K562 (cell line): ENCODE data around the gene GRIK5. TPM values are rescaled to one million over a fixed set of nuclear protein-coding genes. Genes with fewer than 3 reads are reported as not detected.

Experiments
- ATAC-seq: fragments of 200-7000 bp; cut with Tn5 transposase; 3 replicates; pipeline ENCODE4 v1.9.1; 2020; ENCODE audit warnings: moderate library complexity
- BruUV-seq: library from RNA; stranded (reverse); fragments of 400-500 nt; replicated peaks from 2 replicates; lab custom pipeline; 2021; lab: Mats Ljungman, UMichigan
- CTCF ChIA-PET: fragments of 300-600 bp; formaldehyde crosslinking; extraction: SDS; loops from one replicate; lab custom pipeline; 2021; ENCODE audit warnings: low intra/inter-chr PET ratio; lab: Yijun Ruan, JAX
- POLR2A ChIA-PET: fragments of 300-600, 350-650 bp; sonication (Branson Sonifier 250); formaldehyde crosslinking; extraction: SDS; loops from one replicate; lab custom pipeline; 2021; ENCODE audit warnings: antibody characterized with exemption, inconsistent platforms; lab: Yijun Ruan, JAX
- DNase-seq, 4 experiments: peaks; one replicate each; pipeline versions ENCODE4 v3.0.0 to v3.0.0-alpha.2; 2011 to 2018; ENCODE audit warnings: low spot score in 3 of 4, mixed read lengths in 3 of 4; ENCODE audit errors: extremely low read depth in 1 of 4
- FAIRE-seq: peaks from 2 replicates; lab custom pipeline; 2011; peaks lifted over from hg19 to GRCh38; lab: Jason Lieb, UNC
- H2AFZ ChIP-seq: 2 replicates; pipeline ENCODE4 v1.6.0; 2011; ENCODE audit warnings: low read depth, low read length, control low read depth, inconsistent platforms
- H3K27ac ChIP-seq: fragments of 200-600 bp; 3 replicates; pipeline ENCODE4 v1.8.0; 2011; ENCODE audit warnings: low read depth, mild to moderate bottlenecking, control low read depth, inconsistent platforms, low read length, moderate library complexity, mixed read lengths; ENCODE audit errors: extremely low read depth
- H3K27me3 ChIP-seq, 2 experiments: fragments of 300-600 bp in 1 of 2; 2 replicates in 1 of 2; 3 replicates in 1 of 2; pipeline versions ENCODE4 v1.6.0 to v1.8.0; 2011; ENCODE audit warnings: inconsistent platforms in 2 of 2, low read length in 2 of 2, mild to moderate bottlenecking in 1 of 2, mixed read lengths in 1 of 2, moderate library complexity in 1 of 2; ENCODE audit not compliant: control insufficient read depth in 2 of 2, insufficient read depth in 2 of 2
- H3K36me3 ChIP-seq: fragments of 300-600 bp; 3 replicates; pipeline ENCODE4 v1.8.0; 2011; ENCODE audit warnings: mild to moderate bottlenecking, low read length, inconsistent platforms; ENCODE audit not compliant: control insufficient read depth, insufficient read depth
- H3K4me1 ChIP-seq, 2 experiments: fragments of 200-600 bp in 1 of 2; replicated peaks in 1 of 2; 2 replicates in 1 of 2; 3 replicates in 1 of 2; pipeline versions ENCODE4 v1.5.1 to v1.8.0; 2011; ENCODE audit warnings: inconsistent platforms in 2 of 2, low read length in 2 of 2, mild to moderate bottlenecking in 1 of 2, mixed read lengths in 1 of 2, moderate library complexity in 1 of 2; ENCODE audit not compliant: control insufficient read depth in 2 of 2, insufficient read depth in 2 of 2
- H3K4me2 ChIP-seq: 2 replicates; pipeline ENCODE4 v1.6.1; 2011; ENCODE audit warnings: low read length, control low read depth, inconsistent platforms, mixed read lengths; ENCODE audit not compliant: insufficient read depth
- H3K4me3 ChIP-seq: fragments of 200-600 bp; sonication (generic), shearing (Covaris generic); 2 replicates; pipeline ENCODE4 v1.5.1; 2016; ENCODE audit warnings: control low read depth, inconsistent platforms
- H3K79me2 ChIP-seq: fragments of 200-600 bp; 3 replicates; pipeline ENCODE4 v1.8.0; 2011; ENCODE audit warnings: low read length, inconsistent platforms; ENCODE audit not compliant: control insufficient read depth, insufficient read depth
- H3K9ac ChIP-seq, 2 experiments: 2 replicates each; pipeline versions ENCODE4 v1.6.0 to v1.6.1; 2011; ENCODE audit warnings: low read depth in 2 of 2, low read length in 2 of 2, control low read depth in 1 of 2, inconsistent platforms in 1 of 2, mild to moderate bottlenecking in 1 of 2, mixed read lengths in 1 of 2; ENCODE audit not compliant: insufficient read depth in 1 of 2
- H3K9me1 ChIP-seq: one replicate; pipeline ENCODE4 v1.6.0; 2011; ENCODE audit warnings: inconsistent platforms, mild to moderate bottlenecking, low read length, moderate library complexity; ENCODE audit not compliant: control insufficient read depth, insufficient read depth
- H3K9me3 ChIP-seq: replicated peaks from 2 replicates; pipeline ENCODE4 v1.5.1; 2011; ENCODE audit warnings: low read depth, low read length, inconsistent platforms; ENCODE audit not compliant: control insufficient read depth, insufficient read depth
- H4K20me1 ChIP-seq: replicated peaks from 2 replicates; pipeline ENCODE4 v1.6.1; 2011; ENCODE audit warnings: low read length, inconsistent platforms, mixed read lengths; ENCODE audit not compliant: control insufficient read depth, insufficient read depth
- CEBPG ChIP-seq, 3 experiments: fragments of 200-800 bp in 1 of 3; sonication (Bioruptor generic) in 1 of 3; sonication (generic) in 1 of 3; formaldehyde crosslinking in 1 of 3; IDR thresholded peaks in 2 of 3; conservative IDR thresholded peaks in 1 of 3; 2 replicates each; pipeline versions ENCODE4 v1.6.1 to v1.8.0; 2016 to 2022; ENCODE audit warnings: missing compliant biosample characterization in 2 of 3, missing genetic modification characterization in 2 of 3, mild to moderate bottlenecking in 1 of 3, missing genetic modification reagents in 1 of 3
- HDAC3 ChIP-seq: fragments of 450-650 bp; IDR thresholded peaks from 2 replicates; pipeline ENCODE4 v1.6.1; 2018; ENCODE audit warnings: borderline replicate concordance, mild to moderate bottlenecking, moderate library complexity; ENCODE audit not compliant: partially characterized antibody
- NR3C1 ChIP-seq: sonication (generic); formaldehyde crosslinking; IDR thresholded peaks from 2 replicates; pipeline ENCODE4 v1.8.1; 2022; ENCODE audit warnings: missing genetic modification reagents
- SMARCA5 ChIP-seq: fragments of 450-650 bp; IDR thresholded peaks from 2 replicates; pipeline ENCODE4 v1.6.1; 2016
- ZNF165 ChIP-seq: fragments of 250-450 bp; sonication (Bioruptor Pico); IDR thresholded peaks from 2 replicates; pipeline ENCODE4 v1.4.0; 2020; ENCODE audit warnings: borderline replicate concordance
- ZNF174 ChIP-seq: fragments of 250-450 bp; sonication (Bioruptor Pico); IDR thresholded peaks from 2 replicates; pipeline ENCODE4 v1.4.0; 2020; ENCODE audit warnings: mild to moderate bottlenecking
- WGBS: fragments of 100-300 bp; shearing (Covaris generic); methylation state at CpG from one replicate; pipeline ENCODE4 v1.1.6; 2016; ENCODE audit warnings: low coverage, mixed read lengths; ENCODE audit not compliant: insufficient coverage; ENCODE audit errors: missing lambda C conversion rate; 5-methylcytosine and 5-hydroxymethylcytosine counted together
- in situ Hi-C: fragments of 300-500 bp; cut with MboI; formaldehyde crosslinking; loops from 4 replicates; pipeline ENCODE4 v1.15.0; 2018; ENCODE audit warnings: inconsistent platforms, mixed read lengths
- intact Hi-C: fragments of 100-400 bp; cut with micrococcal nuclease; formaldehyde crosslinking; loops from 2 replicates; pipeline ENCODE4 v1.14.2; 2022
- polyA plus RNA-seq, 8 experiments: library from polyadenylated mRNA; depleted of rRNA in 4 of 8; stranded (reverse) in 5 of 8; unstranded in 3 of 8; fragments of >200 nt; fragmentation: Nextera tagmentation in 2 of 8; fragmentation: Illumina TruSeq in 1 of 8; extraction: Ambion mirVana in 2 of 8; extraction: Trizol in 1 of 8; gene quantifications; 2 replicates each; pipeline versions ENCODE4 v1.2.1 to v1.2.3, GENCODE V29; 2011 to 2014; ENCODE audit warnings: inconsistent platforms in 1 of 8, missing spikeins in 1 of 8
- total RNA-seq, 7 experiments: library from RNA; depleted of rRNA in 6 of 7; stranded (reverse); fragments of >200 nt in 6 of 7; fragmentation: Illumina TruSeq in 2 of 7; extraction: Trizol in 2 of 7; gene quantifications; 2 replicates each; pipeline versions ENCODE4 v1.2.1 to v1.2.3, GENCODE V29; 2011 to 2021; ENCODE audit warnings: low replicate concordance in 1 of 7
- TF ChIP-seq, protein P1 (sequence below): IDR thresholded peaks from 2 replicates; pipeline ENCODE4 v1.6.1; 2016; ENCODE audit warnings: missing genetic modification characterization, missing compliant biosample characterization
- TF ChIP-seq, protein P2 (sequence below): fragments of 150-350 bp; conservative IDR thresholded peaks from 2 replicates; pipeline ENCODE4 v1.6.1; 2014; ENCODE audit warnings: low read length
- TF ChIP-seq, protein P3 (sequence below): fragments of 200-400 bp; formaldehyde crosslinking; IDR thresholded peaks from 2 replicates; pipeline ENCODE4 v1.6.1; 2017; ENCODE audit warnings: mild to moderate bottlenecking, low read depth, low read length, moderate library complexity
- TF ChIP-seq, protein P4 (sequence below): fragments of 450-650 bp; IDR thresholded peaks from 2 replicates; pipeline ENCODE4 v1.6.1; 2018; ENCODE audit warnings: mild to moderate bottlenecking, low read depth; ENCODE audit not compliant: partially characterized antibody

GRIK5 gene
- total and polyA plus RNA-seq, 9 of the 15 experiments (the other 6 are each of a cell fraction or from before 2014, with no cell fraction given), result 0.04 to 0.55 (median 0.27) TPM; not detected in 2

DNA sequence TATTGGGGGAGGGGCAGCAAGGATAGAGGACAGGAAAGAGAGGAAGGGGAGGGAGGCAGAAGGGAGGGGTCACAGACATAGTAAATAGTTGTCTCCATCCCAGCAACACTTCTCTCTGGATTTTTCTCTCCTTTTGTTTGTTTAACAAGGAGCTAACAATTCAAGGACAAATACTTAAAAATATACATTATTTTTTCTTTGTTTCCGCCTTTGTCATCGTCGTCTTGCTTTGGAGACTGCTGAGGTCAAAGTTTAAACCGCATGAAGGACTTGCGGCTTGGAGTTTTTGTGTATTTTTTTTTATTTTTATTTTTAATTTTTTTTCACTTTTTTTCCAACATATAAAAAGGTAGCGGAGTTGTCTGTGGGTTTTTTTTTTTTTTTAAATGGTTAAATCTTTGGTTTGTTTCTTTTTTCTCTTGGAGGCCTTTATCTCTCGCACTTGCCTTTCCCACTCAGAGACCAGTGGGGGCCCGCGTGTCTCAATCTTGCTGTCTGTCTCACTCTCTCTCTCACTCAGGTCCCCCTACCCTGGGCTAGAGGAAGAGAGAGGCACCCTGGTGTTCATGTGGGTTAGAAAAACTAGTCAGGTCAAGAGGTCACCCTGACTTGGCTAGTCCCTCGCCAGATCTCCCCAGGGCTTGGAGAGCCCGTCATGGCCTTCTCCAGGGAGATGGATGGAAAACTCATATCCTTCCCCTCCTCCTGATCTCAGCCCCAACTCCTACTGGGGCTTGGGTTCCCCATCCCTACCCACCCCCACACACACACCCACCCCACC is 17.0 kb upstream of the GRIK5 start (continued):
- TF ChIP-seq, protein P1, sequence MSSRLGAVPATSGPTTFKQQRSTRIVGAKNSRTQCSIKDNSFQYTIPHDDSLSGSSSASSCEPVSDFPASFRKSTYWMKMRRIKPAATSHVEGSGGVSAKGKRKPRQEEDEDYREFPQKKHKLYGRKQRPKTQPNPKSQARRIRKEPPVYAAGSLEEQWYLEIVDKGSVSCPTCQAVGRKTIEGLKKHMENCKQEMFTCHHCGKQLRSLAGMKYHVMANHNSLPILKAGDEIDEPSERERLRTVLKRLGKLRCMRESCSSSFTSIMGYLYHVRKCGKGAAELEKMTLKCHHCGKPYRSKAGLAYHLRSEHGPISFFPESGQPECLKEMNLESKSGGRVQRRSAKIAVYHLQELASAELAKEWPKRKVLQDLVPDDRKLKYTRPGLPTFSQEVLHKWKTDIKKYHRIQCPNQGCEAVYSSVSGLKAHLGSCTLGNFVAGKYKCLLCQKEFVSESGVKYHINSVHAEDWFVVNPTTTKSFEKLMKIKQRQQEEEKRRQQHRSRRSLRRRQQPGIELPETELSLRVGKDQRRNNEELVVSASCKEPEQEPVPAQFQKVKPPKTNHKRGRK (tag), result 0 out of 2 replicates have a peak, but pooled peaks have one; percentile 30
- TF ChIP-seq SMARCA5 (no peak), ZNF165 (CRISPR knock-in tag) (no peak)

DNA sequence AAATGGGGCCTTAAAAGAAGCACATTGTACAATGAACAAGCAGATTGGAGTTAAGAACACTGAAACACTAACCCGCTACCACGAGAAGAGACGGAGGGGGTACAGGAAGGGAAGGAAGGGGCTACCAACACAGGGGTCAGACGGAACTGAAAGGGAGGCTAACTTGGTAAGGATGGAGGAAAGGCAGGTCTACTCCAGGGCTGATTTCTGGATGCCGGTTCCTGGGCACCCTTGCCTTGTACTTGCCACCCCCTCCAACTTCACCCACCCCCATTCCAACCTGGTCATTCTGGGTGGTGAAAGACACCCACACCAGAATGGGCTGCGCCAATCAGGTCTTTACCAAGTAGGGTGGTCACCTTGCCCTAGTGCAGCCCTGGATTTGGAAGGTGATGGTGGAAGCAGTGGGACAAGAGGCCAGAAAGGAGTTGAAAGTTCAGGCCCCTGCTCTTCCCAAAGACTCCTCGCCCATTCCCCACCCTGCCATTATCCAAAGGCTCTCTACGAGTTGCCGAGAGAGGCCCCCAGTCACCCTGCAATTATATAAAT is 16.3 kb upstream of the GRIK5 start:
- H3K36me3 ChIP-seq, result peaks cover 10% of the 10 kb centered on the region
- no peak for DNase-seq
- H3K27me3 ChIP-seq, result no peaks in the 10 kb centered on the region
- ChIA-PET POLR2A (no interaction called here), CTCF (no interaction called here)
- no peaks in the 10 kb centered on the region for H3K9me3 ChIP-seq
- 74% methylated on average over 8 of the region's 9 CpGs for WGBS
- H3K4me2 ChIP-seq, result no peak overlapping the region
- in situ Hi-C loops (no loop called here), intact Hi-C loops (no loop called here)
- H2AFZ ChIP-seq, result no peak overlapping the region
- ATAC-seq, result no peak
- no TSS peak for BruUV-seq
- H3K27ac ChIP-seq, result no peak overlapping the region
- H3K4me1 ChIP-seq, result peaks cover 6 to 7% of the 10 kb centered on the region in 2 experiments; a peak in 4 of 5 replicates
- H3K4me3 ChIP-seq, result no peak overlapping the region
- H3K9me1 ChIP-seq, result no peaks in the 10 kb centered on the region
- no peaks in the 10 kb centered on the region for H3K79me2 ChIP-seq
- H3K9ac ChIP-seq, result no peak overlapping the region
- H4K20me1 ChIP-seq, result peaks cover 6% of the 10 kb centered on the region; the same call in 1 of the 2 replicates
- no peak for FAIRE-seq
- TF ChIP-seq, protein P2, sequence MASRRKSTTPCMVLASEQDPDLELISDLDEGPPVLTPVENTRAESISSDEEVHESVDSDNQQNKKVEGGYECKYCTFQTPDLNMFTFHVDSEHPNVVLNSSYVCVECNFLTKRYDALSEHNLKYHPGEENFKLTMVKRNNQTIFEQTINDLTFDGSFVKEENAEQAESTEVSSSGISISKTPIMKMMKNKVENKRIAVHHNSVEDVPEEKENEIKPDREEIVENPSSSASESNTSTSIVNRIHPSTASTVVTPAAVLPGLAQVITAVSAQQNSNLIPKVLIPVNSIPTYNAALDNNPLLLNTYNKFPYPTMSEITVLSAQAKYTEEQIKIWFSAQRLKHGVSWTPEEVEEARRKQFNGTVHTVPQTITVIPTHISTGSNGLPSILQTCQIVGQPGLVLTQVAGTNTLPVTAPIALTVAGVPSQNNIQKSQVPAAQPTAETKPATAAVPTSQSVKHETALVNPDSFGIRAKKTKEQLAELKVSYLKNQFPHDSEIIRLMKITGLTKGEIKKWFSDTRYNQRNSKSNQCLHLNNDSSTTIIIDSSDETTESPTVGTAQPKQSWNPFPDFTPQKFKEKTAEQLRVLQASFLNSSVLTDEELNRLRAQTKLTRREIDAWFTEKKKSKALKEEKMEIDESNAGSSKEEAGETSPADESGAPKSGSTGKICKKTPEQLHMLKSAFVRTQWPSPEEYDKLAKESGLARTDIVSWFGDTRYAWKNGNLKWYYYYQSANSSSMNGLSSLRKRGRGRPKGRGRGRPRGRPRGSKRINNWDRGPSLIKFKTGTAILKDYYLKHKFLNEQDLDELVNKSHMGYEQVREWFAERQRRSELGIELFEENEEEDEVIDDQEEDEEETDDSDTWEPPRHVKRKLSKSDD, result no peak
- TF ChIP-seq ZNF174, result no peak
- TF ChIP-seq CEBPG (CRISPR knock-in tag; IDR thresholded peaks at IDR 0.05), result no peak
- no peak for TF ChIP-seq CEBPG (tag; conservative IDR thresholded peaks at IDR 0.05 in 1 of 2, IDR thresholded peaks at IDR 0.05 in 1 of 2)
- TF ChIP-seq HDAC3, result no peak
- TF ChIP-seq, protein P3, sequence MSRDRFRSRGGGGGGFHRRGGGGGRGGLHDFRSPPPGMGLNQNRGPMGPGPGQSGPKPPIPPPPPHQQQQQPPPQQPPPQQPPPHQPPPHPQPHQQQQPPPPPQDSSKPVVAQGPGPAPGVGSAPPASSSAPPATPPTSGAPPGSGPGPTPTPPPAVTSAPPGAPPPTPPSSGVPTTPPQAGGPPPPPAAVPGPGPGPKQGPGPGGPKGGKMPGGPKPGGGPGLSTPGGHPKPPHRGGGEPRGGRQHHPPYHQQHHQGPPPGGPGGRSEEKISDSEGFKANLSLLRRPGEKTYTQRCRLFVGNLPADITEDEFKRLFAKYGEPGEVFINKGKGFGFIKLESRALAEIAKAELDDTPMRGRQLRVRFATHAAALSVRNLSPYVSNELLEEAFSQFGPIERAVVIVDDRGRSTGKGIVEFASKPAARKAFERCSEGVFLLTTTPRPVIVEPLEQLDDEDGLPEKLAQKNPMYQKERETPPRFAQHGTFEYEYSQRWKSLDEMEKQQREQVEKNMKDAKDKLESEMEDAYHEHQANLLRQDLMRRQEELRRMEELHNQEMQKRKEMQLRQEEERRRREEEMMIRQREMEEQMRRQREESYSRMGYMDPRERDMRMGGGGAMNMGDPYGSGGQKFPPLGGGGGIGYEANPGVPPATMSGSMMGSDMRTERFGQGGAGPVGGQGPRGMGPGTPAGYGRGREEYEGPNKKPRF, result no peak
- TF ChIP-seq, protein P4, sequence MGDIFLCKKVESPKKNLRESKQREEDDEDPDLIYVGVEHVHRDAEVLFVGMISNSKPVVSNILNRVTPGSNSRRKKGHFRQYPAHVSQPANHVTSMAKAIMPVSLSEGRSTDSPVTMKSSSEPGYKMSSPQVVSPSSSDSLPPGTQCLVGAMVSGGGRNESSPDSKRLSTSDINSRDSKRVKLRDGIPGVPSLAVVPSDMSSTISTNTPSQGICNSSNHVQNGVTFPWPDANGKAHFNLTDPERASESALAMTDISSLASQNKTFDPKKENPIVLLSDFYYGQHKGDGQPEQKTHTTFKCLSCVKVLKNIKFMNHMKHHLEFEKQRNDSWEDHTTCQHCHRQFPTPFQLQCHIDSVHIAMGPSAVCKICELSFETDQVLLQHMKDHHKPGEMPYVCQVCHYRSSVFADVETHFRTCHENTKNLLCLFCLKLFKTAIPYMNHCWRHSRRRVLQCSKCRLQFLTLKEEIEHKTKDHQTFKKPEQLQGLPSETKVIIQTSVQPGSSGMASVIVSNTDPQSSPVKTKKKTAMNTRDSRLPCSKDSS, result no peak
- no peak for TF ChIP-seq NR3C1 (CRISPR knock-in tag)
